Colonic mucosa (tissue), 4 donors: ENCODE data around the gene ZC3H12A. TPM values are rescaled to one million over a fixed set of nuclear protein-coding genes. Genes with fewer than 3 reads are reported as not detected.

Source experiments
- DNase-seq: peaks from one replicate; pipeline ENCODE4 v3.0.0-alpha.2; 2020
- H3K27ac ChIP-seq: fragments of 200-600 bp; one replicate; pipeline ENCODE4 v1.8.0; 2021
- H3K27me3 ChIP-seq: fragments of 200-600 bp; one replicate; pipeline ENCODE4 v1.8.0; 2021
- H3K36me3 ChIP-seq: fragments of 200-600 bp; one replicate; pipeline ENCODE4 v1.8.0; 2021
- H3K4me1 ChIP-seq: fragments of 200-600 bp; one replicate; pipeline ENCODE4 v1.8.0; 2021; ENCODE audit warnings: mild to moderate bottlenecking
- H3K4me3 ChIP-seq: fragments of 200-600 bp; one replicate; pipeline ENCODE4 v1.8.0; 2021
- H3K9ac ChIP-seq, 2 donors: one replicate each; pipeline ENCODE4 v1.7.0; 2013; ENCODE audit warnings: control low read depth in 2 of 2, low read depth in 2 of 2, low read length in 2 of 2
- H3K9me3 ChIP-seq: fragments of 200-600 bp; one replicate; pipeline ENCODE4 v1.8.0; 2021
- CTCF ChIP-seq: fragments of 200-600 bp; IDR thresholded peaks from one replicate; pipeline ENCODE4 v1.8.0; 2022; ENCODE audit warnings: antibody characterized with exemption, mild to moderate bottlenecking
- intact Hi-C: fragments of 100-400 bp; cut with DNase I; formaldehyde crosslinking; loops from one replicate; pipeline ENCODE4 v1.14.1; 2022
- total RNA-seq, 2 donors: library from RNA; stranded (reverse); fragmentation: NEBNext Ultra II Directional in 1 of 2; extraction: Animal tissue kit (Norgen Biotek cat#: 25700) in 1 of 2; gene quantifications; one replicate each; pipeline ENCODE4 v1.2.1, GENCODE V29; 2021
- donor health status: healthy.
- donor health status: DM: no; HTN: no; CAD: no.
- donor health status: DM: no; HTN: no; CAD: no.

Gene ZC3H12A
- total RNA-seq, 2 donors from 2014 or later: 18.2 to 35.4 TPM

- no peak overlapping the region for H3K4me3 ChIP-seq
- no peak for TF ChIP-seq CTCF
- H3K9me3 ChIP-seq: no peaks in the 10 kb centered on the region
- no peaks in the 10 kb centered on the region for H3K36me3 ChIP-seq
- H3K4me1 ChIP-seq: no peaks in the 10 kb centered on the region
- intact Hi-C loops: no loop called here
- H3K27ac ChIP-seq: no peak overlapping the region
- H3K9ac ChIP-seq: no peak overlapping the region
- no peak for DNase-seq
- no peaks in the 10 kb centered on the region for H3K27me3 ChIP-seq
Observed at GRCh38 chr1:37448185-37448584, 26.2 kb upstream of the ZC3H12A start.

- H3K27me3 ChIP-seq: no peaks in the 10 kb centered on the region
Observed at GRCh38 chr1:37448691-37449417, 25.5 kb upstream of the ZC3H12A start.

GRCh38 chr1:37449936-37450335 is 24.4 kb upstream of the ZC3H12A start:
- H3K4me1 ChIP-seq: no peaks in the 10 kb centered on the region
- no peaks in the 10 kb centered on the region for H3K27me3 ChIP-seq
- H3K9me3 ChIP-seq: no peaks in the 10 kb centered on the region
- intact Hi-C loops: no loop called here
- H3K36me3 ChIP-seq: no peaks in the 10 kb centered on the region
- H3K27ac ChIP-seq: no peak overlapping the region
- TF ChIP-seq CTCF: no peak
- H3K9ac ChIP-seq: no peak overlapping the region
- no peak overlapping the region for H3K4me3 ChIP-seq
- DNase-seq: no peak

More at GRCh38 chr1:37448691-37449417, 25.5 kb upstream of the ZC3H12A start:
- Histone ChIP-seq H3K9ac (no peak overlapping the region), H3K27ac (no peak overlapping the region), H3K4me1 (no peaks in the 10 kb centered on the region), H3K9me3 (no peaks in the 10 kb centered on the region), H3K36me3 (no peaks in the 10 kb centered on the region), H3K4me3 (no peak overlapping the region)
- TF ChIP-seq CTCF: no peak
- intact Hi-C loops: no loop called here
- DNase-seq: no peak

GRCh38 chr1:37452416-37452815 is 22.0 kb upstream of the ZC3H12A start:
- Histone ChIP-seq H3K4me3 (no peak overlapping the region), H3K9me3 (no peaks in the 10 kb centered on the region), H3K27ac (no peak overlapping the region), H3K36me3 (no peaks in the 10 kb centered on the region), H3K27me3 (no peaks in the 10 kb centered on the region), H3K4me1 (no peaks in the 10 kb centered on the region), H3K9ac (no peak overlapping the region)
- intact Hi-C loops: no loop called here
- no peak for DNase-seq
- TF ChIP-seq CTCF: no peak

- Histone ChIP-seq H3K27me3 (no peaks in the 10 kb centered on the region), H3K4me3 (no peak overlapping the region), H3K9ac (no peak overlapping the region), H3K9me3 (no peaks in the 10 kb centered on the region), H3K4me1 (no peaks in the 10 kb centered on the region), H3K27ac (no peak overlapping the region), H3K36me3 (no peaks in the 10 kb centered on the region)
- TF ChIP-seq CTCF: no peak
- intact Hi-C loops: loop anchor here (2.0 kb wide), 1 partner anchor 33 kb away; no protein-coding TSS in a partner anchor
- DNase-seq: no peak
Observed at GRCh38 chr1:37453647-37454046, 20.7 kb upstream of the ZC3H12A start.
